Loucy (cell line): ENCODE data around the gene WWOX.

Experiments
- H2AFZ ChIP-seq: fragments of 200-600 bp; sonication (generic); 2 replicates; pipeline ENCODE4 v1.6.0; 2016; ENCODE audit warnings: antibody characterized with exemption, mild to moderate bottlenecking, low read length, moderate library complexity
- H3F3A ChIP-seq: fragments of 200-600 bp; 2 replicates; pipeline ENCODE4 v1.6.0; 2016; ENCODE audit warnings: antibody characterized with exemption, low read depth, mild to moderate bottlenecking
- H3K27me3 ChIP-seq: fragments of 200-600 bp; sonication (generic); 2 replicates; pipeline ENCODE4 v1.6.1; 2014; ENCODE audit warnings: low read length, mild to moderate bottlenecking; ENCODE audit not compliant: insufficient read depth, poor library complexity, severe bottlenecking
- H3K36me3 ChIP-seq: fragments of 200-600 bp; sonication (generic); 2 replicates; pipeline ENCODE4 v1.6.1; 2016; ENCODE audit warnings: low read length; ENCODE audit not compliant: insufficient read depth
- H3K4me1 ChIP-seq: fragments of 200-600 bp; sonication (generic); 2 replicates; pipeline ENCODE4 v1.5.1; 2014; ENCODE audit warnings: low read length, mild to moderate bottlenecking; ENCODE audit not compliant: insufficient read depth, poor library complexity, severe bottlenecking
- H3K4me2 ChIP-seq: fragments of 200-600 bp; sonication (generic); 2 replicates; pipeline ENCODE4 v1.6.0; 2014; ENCODE audit warnings: antibody characterized with exemption, low read length, low read depth, mild to moderate bottlenecking; ENCODE audit not compliant: poor library complexity, severe bottlenecking
- H3K4me3 ChIP-seq: fragments of 200-600 bp; sonication (generic); 2 replicates; pipeline ENCODE4 v1.5.1; 2014; ENCODE audit warnings: low read length, mild to moderate bottlenecking, mixed read lengths; ENCODE audit not compliant: poor library complexity, severe bottlenecking
- H3K79me2 ChIP-seq: fragments of 200-600 bp; sonication (generic); 2 replicates; pipeline ENCODE4 v1.6.1; 2014; ENCODE audit warnings: low read length; ENCODE audit not compliant: insufficient read depth
- H3K9ac ChIP-seq: fragments of 200-600 bp; sonication (generic); 2 replicates; pipeline ENCODE4 v1.6.0; 2014; ENCODE audit warnings: mild to moderate bottlenecking, low read depth, low read length, moderate library complexity; ENCODE audit not compliant: poor library complexity, severe bottlenecking
- H3K9me2 ChIP-seq: fragments of 200-600 bp; sonication (generic); replicated peaks from 2 replicates; pipeline ENCODE4 v1.6.1; 2016; ENCODE audit warnings: low read depth, low read length, mixed read lengths
- H3K9me3 ChIP-seq: fragments of 200-600 bp; sonication (generic); 2 replicates; pipeline ENCODE4 v1.6.1; 2014; ENCODE audit warnings: mild to moderate bottlenecking, antibody characterized with exemption, low read length, low read depth; ENCODE audit not compliant: insufficient read depth
- H4K20me1 ChIP-seq: fragments of 200-600 bp; sonication (generic); 2 replicates; pipeline ENCODE4 v1.6.0; 2014; ENCODE audit warnings: antibody characterized with exemption, low read length, mild to moderate bottlenecking; ENCODE audit not compliant: insufficient read depth, poor library complexity, severe bottlenecking
- CTCF ChIP-seq: fragments of 200-600 bp; sonication (generic); conservative IDR thresholded peaks from 2 replicates; pipeline ENCODE4 v1.5.1; 2014; ENCODE audit warnings: mild to moderate bottlenecking, antibody characterized with exemption, low read length
- EZH2phosphoT487 ChIP-seq: fragments of 200-600 bp; IDR thresholded peaks from 2 replicates; pipeline ENCODE4 v1.6.1; 2018; ENCODE audit warnings: antibody characterized with exemption, mild to moderate bottlenecking, moderate library complexity, borderline replicate concordance

Gene WWOX

GRCh38 chr16:79066561-79066960 lies 967.1 kb downstream of the WWOX start:
- Histone ChIP-seq H3K9me2 (no peaks in the 10 kb centered on the region), H3F3A (no peaks in the 10 kb centered on the region), H3K27me3 (no peaks in the 10 kb centered on the region), H3K9me3 (no peaks in the 10 kb centered on the region), H2AFZ (no peak overlapping the region), H3K79me2 (no peaks in the 10 kb centered on the region), H3K4me1 (peaks cover 17% of the 10 kb centered on the region), H3K4me3 (no peak overlapping the region), H3K9ac (no peak overlapping the region), H4K20me1 (no peaks in the 10 kb centered on the region), H3K4me2 (no peak overlapping the region), H3K36me3 (no peaks in the 10 kb centered on the region)
- TF ChIP-seq CTCF: no peak
- TF ChIP-seq EZH2phosphoT487: no peak

GRCh38 chr16:79067600-79067999 lies 968.1 kb downstream of the WWOX start:
- Histone ChIP-seq H3K4me3 (no peak overlapping the region), H3F3A (no peaks in the 10 kb centered on the region), H4K20me1 (no peaks in the 10 kb centered on the region), H2AFZ (no peak overlapping the region), H3K4me2 (no peak overlapping the region), H3K9ac (no peak overlapping the region), H3K9me3 (no peaks in the 10 kb centered on the region), H3K4me1 (peaks cover 28% of the 10 kb centered on the region), H3K36me3 (no peaks in the 10 kb centered on the region), H3K27me3 (no peaks in the 10 kb centered on the region), H3K79me2 (no peaks in the 10 kb centered on the region), H3K9me2 (no peaks in the 10 kb centered on the region)
- TF ChIP-seq EZH2phosphoT487 (no peak), CTCF (no peak)

GRCh38 chr16:79069121-79069520 lies 969.7 kb downstream of the WWOX start:
- H3K9me2 ChIP-seq: no peaks in the 10 kb centered on the region
- no peak for TF ChIP-seq EZH2phosphoT487

DNA sequence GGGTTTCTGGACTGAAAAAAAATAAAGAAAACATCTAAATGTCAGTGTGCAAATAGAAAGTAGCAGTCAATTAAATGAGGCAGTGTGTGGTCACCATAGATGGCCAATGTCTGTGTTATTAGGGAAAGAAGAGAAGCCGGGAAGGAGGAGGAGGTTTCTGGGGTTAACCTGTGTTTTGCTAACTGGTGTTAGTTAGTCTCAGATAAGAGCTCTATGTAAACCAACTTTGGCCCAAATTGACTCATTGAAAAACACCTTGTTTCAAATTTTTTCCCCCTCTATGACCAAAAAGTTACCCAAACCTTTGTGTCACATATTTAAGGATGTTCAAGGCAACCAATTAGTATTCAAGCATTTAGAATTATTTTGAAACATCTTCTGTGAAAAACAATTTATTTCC lies 970.2 kb downstream of the WWOX start:
- TF ChIP-seq CTCF (no peak), EZH2phosphoT487 (no peak)
- Histone ChIP-seq H3K9ac (no peak overlapping the region), H3K4me1 (peaks cover 28% of the 10 kb centered on the region), H2AFZ (no peak overlapping the region), H3K79me2 (no peaks in the 10 kb centered on the region), H4K20me1 (no peaks in the 10 kb centered on the region), H3K4me2 (no peak overlapping the region), H3K9me2 (no peaks in the 10 kb centered on the region), H3F3A (no peaks in the 10 kb centered on the region), H3K27me3 (no peaks in the 10 kb centered on the region), H3K36me3 (no peaks in the 10 kb centered on the region), H3K9me3 (no peaks in the 10 kb centered on the region), H3K4me3 (no peak overlapping the region)

More at GRCh38 chr16:79069121-79069520, 969.7 kb downstream of the WWOX start:
- no peaks in the 10 kb centered on the region for H3K36me3 ChIP-seq
- H3F3A ChIP-seq: no peaks in the 10 kb centered on the region
- no peak overlapping the region for H3K4me2 ChIP-seq
- peaks cover 28% of the 10 kb centered on the region for H3K4me1 ChIP-seq
- H3K79me2 ChIP-seq: no peaks in the 10 kb centered on the region
- H3K27me3 ChIP-seq: no peaks in the 10 kb centered on the region
- H3K9me3 ChIP-seq: no peaks in the 10 kb centered on the region
- no peak overlapping the region for H3K4me3 ChIP-seq
- H4K20me1 ChIP-seq: no peaks in the 10 kb centered on the region
- no peak overlapping the region for H3K9ac ChIP-seq
- H2AFZ ChIP-seq: no peak overlapping the region
